ENCODE data around the gene STOML2. TPM values are rescaled to one million over a fixed set of nuclear protein-coding genes. Genes with fewer than 3 reads are reported as not detected.

STOML2 gene
- total and polyA plus RNA-seq, 9 of the 15 experiments (the other 6 are each of a cell fraction or from before 2014, with no cell fraction given): 110 to 220 (median 174) TPM

DNA sequence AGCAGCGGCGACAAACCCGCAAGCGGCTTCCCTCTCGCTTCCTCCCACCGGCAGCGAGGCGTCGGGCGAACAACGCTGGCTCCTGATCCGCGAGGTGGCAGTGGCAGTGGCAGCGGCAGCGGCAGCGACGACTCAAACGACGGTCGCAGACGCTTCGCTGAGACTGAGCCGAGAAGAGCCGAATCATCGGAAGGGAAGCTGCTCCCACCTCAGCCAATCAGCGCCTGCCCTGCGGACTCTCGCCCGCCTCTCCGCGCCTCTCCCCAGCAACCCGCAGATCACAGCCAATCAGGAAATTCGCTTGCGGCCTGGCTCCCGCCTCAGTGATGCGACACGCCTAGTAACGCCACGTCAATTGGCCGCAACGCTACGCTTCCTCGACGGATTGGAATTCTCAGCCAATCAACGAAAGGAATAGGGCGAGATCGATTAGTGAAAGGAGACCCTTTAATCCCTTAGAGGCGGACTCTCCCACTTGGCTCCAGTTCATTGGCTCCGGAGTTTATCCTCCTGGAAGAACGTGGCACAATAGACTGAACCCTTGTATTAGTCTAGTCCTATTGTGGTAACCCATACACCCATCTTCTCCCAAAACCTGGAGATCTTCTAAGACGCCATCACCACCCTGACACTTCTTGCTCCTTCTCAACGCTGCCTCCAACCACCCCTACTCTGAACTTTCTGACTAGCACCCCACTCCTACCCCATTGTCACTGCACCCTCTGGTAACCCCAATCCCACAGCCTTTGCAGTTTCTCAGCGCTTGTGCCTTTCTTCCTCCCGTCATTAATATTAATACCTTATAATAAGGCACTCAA is 30.3 kb downstream of the STOML2 start, which contains the start of gene VCP (continued):
- TF ChIP-seq CBX3 (IDR thresholded peaks at IDR 0.05; ENCODE audit: borderline replicate concordance in 1 of 2, low read length in 2 of 2) (no peak), ZNF79 (CRISPR knock-in tag; IDR thresholded peaks at IDR 0.05; ENCODE audit: low read depth) (no peak), ZNF124 (CRISPR knock-in tag; IDR thresholded peaks at IDR 0.05) (no peak), ZNF146 (CRISPR knock-in tag; IDR thresholded peaks at IDR 0.05; ENCODE audit: unreplicated experiment) (no peak), DNMT1 (IDR thresholded peaks at IDR 0.05) (no peak), ZNF41 (CRISPR knock-in tag; conservative IDR thresholded peaks at IDR 0.05) (no peak), NR3C1 (CRISPR knock-in tag; IDR thresholded peaks at IDR 0.05) (no peak), FOXJ2 (tag; IDR thresholded peaks at IDR 0.05) (no peak), PHF8 (IDR thresholded peaks at IDR 0.05; ENCODE audit: borderline replicate concordance, low read length) (peak; percentile 74; the same call in 1 of the 2 replicates), HMGN3 (IDR thresholded peaks at IDR 0.05; ENCODE audit: borderline replicate concordance, extremely low read depth, insufficient read length, low read depth, low read length) (peak; percentile 3), POU5F1 (IDR thresholded peaks at IDR 0.05; ENCODE audit: borderline replicate concordance, low read depth, low read length, partially characterized antibody) (no peak), NCOA6 (IDR thresholded peaks at IDR 0.05) (no peak)
- TF ChIP-seq, protein P1, sequence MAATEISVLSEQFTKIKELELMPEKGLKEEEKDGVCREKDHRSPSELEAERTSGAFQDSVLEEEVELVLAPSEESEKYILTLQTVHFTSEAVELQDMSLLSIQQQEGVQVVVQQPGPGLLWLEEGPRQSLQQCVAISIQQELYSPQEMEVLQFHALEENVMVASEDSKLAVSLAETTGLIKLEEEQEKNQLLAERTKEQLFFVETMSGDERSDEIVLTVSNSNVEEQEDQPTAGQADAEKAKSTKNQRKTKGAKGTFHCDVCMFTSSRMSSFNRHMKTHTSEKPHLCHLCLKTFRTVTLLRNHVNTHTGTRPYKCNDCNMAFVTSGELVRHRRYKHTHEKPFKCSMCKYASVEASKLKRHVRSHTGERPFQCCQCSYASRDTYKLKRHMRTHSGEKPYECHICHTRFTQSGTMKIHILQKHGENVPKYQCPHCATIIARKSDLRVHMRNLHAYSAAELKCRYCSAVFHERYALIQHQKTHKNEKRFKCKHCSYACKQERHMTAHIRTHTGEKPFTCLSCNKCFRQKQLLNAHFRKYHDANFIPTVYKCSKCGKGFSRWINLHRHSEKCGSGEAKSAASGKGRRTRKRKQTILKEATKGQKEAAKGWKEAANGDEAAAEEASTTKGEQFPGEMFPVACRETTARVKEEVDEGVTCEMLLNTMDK (IDR thresholded peaks at IDR 0.05; ENCODE audit: borderline replicate concordance, insufficient read depth, low read depth, low read length, poor library complexity, severe bottlenecking): peak; percentile 54
- TF ChIP-seq, protein P2, sequence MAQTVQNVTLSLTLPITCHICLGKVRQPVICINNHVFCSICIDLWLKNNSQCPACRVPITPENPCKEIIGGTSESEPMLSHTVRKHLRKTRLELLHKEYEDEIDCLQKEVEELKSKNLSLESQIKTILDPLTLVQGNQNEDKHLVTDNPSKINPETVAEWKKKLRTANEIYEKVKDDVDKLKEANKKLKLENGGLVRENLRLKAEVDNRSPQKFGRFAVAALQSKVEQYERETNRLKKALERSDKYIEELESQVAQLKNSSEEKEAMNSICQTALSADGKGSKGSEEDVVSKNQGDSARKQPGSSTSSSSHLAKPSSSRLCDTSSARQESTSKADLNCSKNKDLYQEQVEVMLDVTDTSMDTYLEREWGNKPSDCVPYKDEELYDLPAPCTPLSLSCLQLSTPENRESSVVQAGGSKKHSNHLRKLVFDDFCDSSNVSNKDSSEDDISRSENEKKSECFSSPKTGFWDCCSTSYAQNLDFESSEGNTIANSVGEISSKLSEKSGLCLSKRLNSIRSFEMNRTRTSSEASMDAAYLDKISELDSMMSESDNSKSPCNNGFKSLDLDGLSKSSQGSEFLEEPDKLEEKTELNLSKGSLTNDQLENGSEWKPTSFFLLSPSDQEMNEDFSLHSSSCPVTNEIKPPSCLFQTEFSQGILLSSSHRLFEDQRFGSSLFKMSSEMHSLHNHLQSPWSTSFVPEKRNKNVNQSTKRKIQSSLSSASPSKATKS (CRISPR knock-in tag; IDR thresholded peaks at IDR 0.05): no peak
- TF ChIP-seq, protein P3, sequence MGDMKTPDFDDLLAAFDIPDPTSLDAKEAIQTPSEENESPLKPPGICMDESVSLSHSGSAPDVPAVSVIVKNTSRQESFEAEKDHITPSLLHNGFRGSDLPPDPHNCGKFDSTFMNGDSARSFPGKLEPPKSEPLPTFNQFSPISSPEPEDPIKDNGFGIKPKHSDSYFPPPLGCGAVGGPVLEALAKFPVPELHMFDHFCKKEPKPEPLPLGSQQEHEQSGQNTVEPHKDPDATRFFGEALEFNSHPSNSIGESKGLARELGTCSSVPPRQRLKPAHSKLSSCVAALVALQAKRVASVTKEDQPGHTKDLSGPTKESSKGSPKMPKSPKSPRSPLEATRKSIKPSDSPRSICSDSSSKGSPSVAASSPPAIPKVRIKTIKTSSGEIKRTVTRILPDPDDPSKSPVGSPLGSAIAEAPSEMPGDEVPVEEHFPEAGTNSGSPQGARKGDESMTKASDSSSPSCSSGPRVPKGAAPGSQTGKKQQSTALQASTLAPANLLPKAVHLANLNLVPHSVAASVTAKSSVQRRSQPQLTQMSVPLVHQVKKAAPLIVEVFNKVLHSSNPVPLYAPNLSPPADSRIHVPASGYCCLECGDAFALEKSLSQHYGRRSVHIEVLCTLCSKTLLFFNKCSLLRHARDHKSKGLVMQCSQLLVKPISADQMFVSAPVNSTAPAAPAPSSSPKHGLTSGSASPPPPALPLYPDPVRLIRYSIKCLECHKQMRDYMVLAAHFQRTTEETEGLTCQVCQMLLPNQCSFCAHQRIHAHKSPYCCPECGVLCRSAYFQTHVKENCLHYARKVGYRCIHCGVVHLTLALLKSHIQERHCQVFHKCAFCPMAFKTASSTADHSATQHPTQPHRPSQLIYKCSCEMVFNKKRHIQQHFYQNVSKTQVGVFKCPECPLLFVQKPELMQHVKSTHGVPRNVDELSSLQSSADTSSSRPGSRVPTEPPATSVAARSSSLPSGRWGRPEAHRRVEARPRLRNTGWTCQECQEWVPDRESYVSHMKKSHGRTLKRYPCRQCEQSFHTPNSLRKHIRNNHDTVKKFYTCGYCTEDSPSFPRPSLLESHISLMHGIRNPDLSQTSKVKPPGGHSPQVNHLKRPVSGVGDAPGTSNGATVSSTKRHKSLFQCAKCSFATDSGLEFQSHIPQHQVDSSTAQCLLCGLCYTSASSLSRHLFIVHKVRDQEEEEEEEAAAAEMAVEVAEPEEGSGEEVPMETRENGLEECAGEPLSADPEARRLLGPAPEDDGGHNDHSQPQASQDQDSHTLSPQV (IDR thresholded peaks at IDR 0.05): no peak
- TF ChIP-seq, protein P4, sequence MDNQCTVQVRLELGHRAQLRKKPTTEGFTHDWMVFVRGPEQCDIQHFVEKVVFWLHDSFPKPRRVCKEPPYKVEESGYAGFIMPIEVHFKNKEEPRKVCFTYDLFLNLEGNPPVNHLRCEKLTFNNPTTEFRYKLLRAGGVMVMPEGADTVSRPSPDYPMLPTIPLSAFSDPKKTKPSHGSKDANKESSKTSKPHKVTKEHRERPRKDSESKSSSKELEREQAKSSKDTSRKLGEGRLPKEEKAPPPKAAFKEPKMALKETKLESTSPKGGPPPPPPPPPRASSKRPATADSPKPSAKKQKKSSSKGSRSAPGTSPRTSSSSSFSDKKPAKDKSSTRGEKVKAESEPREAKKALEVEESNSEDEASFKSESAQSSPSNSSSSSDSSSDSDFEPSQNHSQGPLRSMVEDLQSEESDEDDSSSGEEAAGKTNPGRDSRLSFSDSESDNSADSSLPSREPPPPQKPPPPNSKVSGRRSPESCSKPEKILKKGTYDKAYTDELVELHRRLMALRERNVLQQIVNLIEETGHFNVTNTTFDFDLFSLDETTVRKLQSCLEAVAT (IDR thresholded peaks at IDR 0.05): 0 out of 4 replicates have a peak, but pooled peaks of 1 of the 2 experiments have one; percentile 34
